ENCODE results near the gene FKRP. TPM values are rescaled to one million over a fixed set of nuclear protein-coding genes. Genes with fewer than 3 reads are reported as not detected.

Gene FKRP
- total RNA-seq, 3 donors from 2014 or later (not counting 1 experiment from before 2014, with no cell fraction given), result 19.1 to 23.3 (median 19.8) TPM

- no peaks in the 10 kb centered on the region for H3K27me3 ChIP-seq (ENCODE audit: control insufficient read depth, insufficient read depth, low read length)
- peaks cover 46 to 78% of the 10 kb centered on the region in 2 donors for H3K4me1 Mint-ChIP-seq
- H3K4me3 Mint-ChIP-seq, result peak overlapping the region; percentile 98
- H3K36me3 ChIP-seq (ENCODE audit: control insufficient read depth, insufficient read depth, low read length), result peaks cover 18% of the 10 kb centered on the region
- H3K9me3 Mint-ChIP-seq, result no peaks in the 10 kb centered on the region
- ATAC-seq (no peak), DNase-seq (no peak)
- H3K27ac ChIP-seq (ENCODE audit: low read length), result peak overlapping the region; percentile 91
- no peaks in the 10 kb centered on the region for H3K27me3 Mint-ChIP-seq (ENCODE audit: low read depth in 2 of 2)
- H3K9me3 ChIP-seq (ENCODE audit: control insufficient read depth, insufficient read depth, low read length), result no peaks in the 10 kb centered on the region
- TF ChIP-seq, protein P1, sequence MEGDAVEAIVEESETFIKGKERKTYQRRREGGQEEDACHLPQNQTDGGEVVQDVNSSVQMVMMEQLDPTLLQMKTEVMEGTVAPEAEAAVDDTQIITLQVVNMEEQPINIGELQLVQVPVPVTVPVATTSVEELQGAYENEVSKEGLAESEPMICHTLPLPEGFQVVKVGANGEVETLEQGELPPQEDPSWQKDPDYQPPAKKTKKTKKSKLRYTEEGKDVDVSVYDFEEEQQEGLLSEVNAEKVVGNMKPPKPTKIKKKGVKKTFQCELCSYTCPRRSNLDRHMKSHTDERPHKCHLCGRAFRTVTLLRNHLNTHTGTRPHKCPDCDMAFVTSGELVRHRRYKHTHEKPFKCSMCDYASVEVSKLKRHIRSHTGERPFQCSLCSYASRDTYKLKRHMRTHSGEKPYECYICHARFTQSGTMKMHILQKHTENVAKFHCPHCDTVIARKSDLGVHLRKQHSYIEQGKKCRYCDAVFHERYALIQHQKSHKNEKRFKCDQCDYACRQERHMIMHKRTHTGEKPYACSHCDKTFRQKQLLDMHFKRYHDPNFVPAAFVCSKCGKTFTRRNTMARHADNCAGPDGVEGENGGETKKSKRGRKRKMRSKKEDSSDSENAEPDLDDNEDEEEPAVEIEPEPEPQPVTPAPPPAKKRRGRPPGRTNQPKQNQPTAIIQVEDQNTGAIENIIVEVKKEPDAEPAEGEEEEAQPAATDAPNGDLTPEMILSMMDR (IDR thresholded peaks at IDR 0.05), result no peak
- peak overlapping the region; percentile 95 to 99 for H3K27ac Mint-ChIP-seq
- H3K36me3 Mint-ChIP-seq, result no peaks in the 10 kb centered on the region
- intact Hi-C loops (cut with micrococcal nuclease), result loop anchor here (1.0 kb wide), 1 partner anchor 55 kb away; the partner anchor contains the start of gene DACT3
- H3K4me3 ChIP-seq (ENCODE audit: low read length), result peak overlapping the region; percentile 93
- WGBS (ENCODE audit: insufficient coverage), result 0% methylated on average over 20 of the region's 20 CpGs
- peaks cover 68% of the 10 kb centered on the region for H3K4me1 ChIP-seq (ENCODE audit: control insufficient read depth, insufficient read depth, low read length)
These were observed 29.2 kb upstream of the FKRP start for GRCh38 chr19:46716672-46717033.

- Mint-ChIP-seq H3K9me3 (no peaks in the 10 kb centered on the region), H3K27me3 (ENCODE audit: low read depth in 2 of 2) (no peaks in the 10 kb centered on the region), H3K27ac (peak within 1 kb of the TSS; percentile 95 to 99), H3K4me3 (peak within 1 kb of the TSS; percentile 98), H3K36me3 (no peaks in the 10 kb centered on the region), H3K4me1 (peaks cover 49 to 81% of the 10 kb centered on the region in 2 donors)
- H3K36me3 ChIP-seq (ENCODE audit: control insufficient read depth, insufficient read depth, low read length), result peaks cover 24% of the 10 kb centered on the region
- intact Hi-C loops (cut with micrococcal nuclease), result loop anchor here (1.0 kb wide), 1 partner anchor 56 kb away; the partner anchor contains the start of gene DACT3
- peaks cover 73% of the 10 kb centered on the region for H3K4me1 ChIP-seq (ENCODE audit: control insufficient read depth, insufficient read depth, low read length)
- under 1% methylated on average over 51 of the region's 52 CpGs for WGBS (ENCODE audit: insufficient coverage)
- peak within 1 kb of the TSS; percentile 93 for H3K4me3 ChIP-seq (ENCODE audit: low read length)
- no peaks in the 10 kb centered on the region for H3K27me3 ChIP-seq (ENCODE audit: control insufficient read depth, insufficient read depth, low read length)
- ATAC-seq (peak; percentile 65 to 84 (median 71)), DNase-seq (peak; percentile 87 to 93)
- no peaks in the 10 kb centered on the region for H3K9me3 ChIP-seq (ENCODE audit: control insufficient read depth, insufficient read depth, low read length)
- peak within 1 kb of the TSS; percentile 91 for H3K27ac ChIP-seq (ENCODE audit: low read length)
- TF ChIP-seq, protein P1 (IDR thresholded peaks at IDR 0.05), result no peak
These were observed 28.7 kb upstream of the FKRP start, which contains the start of gene PRKD2 for GRCh38 chr19:46717034-46717715. PRKD2 (minus strand) TSS chr19:46717114; CDS start chr19:46716370, 744 bp downstream.

GRCh38 chr19:46717716-46718143 is 28.1 kb upstream of the FKRP start:
- Mint-ChIP-seq H3K27me3 (ENCODE audit: low read depth in 2 of 2) (no peaks in the 10 kb centered on the region), H3K4me1 (peaks cover 55 to 81% of the 10 kb centered on the region in 2 donors), H3K36me3 (no peaks in the 10 kb centered on the region), H3K27ac (peak overlapping the region; percentile 95 to 99), H3K9me3 (no peaks in the 10 kb centered on the region), H3K4me3 (peak overlapping the region; percentile 98)
- no peaks in the 10 kb centered on the region for H3K27me3 ChIP-seq (ENCODE audit: control insufficient read depth, insufficient read depth, low read length)
- 4% methylated on average over 6 of the region's 9 CpGs for WGBS (ENCODE audit: insufficient coverage)
- intact Hi-C loops (cut with micrococcal nuclease), result loop anchor here (1.0 kb wide), 1 partner anchor 56 kb away; the partner anchor contains the start of gene DACT3
- H3K36me3 ChIP-seq (ENCODE audit: control insufficient read depth, insufficient read depth, low read length), result peaks cover 25% of the 10 kb centered on the region
- TF ChIP-seq, protein P1 (IDR thresholded peaks at IDR 0.05), result no peak
- H3K4me3 ChIP-seq (ENCODE audit: low read length), result peak overlapping the region; percentile 93
- H3K4me1 ChIP-seq (ENCODE audit: control insufficient read depth, insufficient read depth, low read length), result peaks cover 79% of the 10 kb centered on the region
- peak overlapping the region; percentile 91 for H3K27ac ChIP-seq (ENCODE audit: low read length)
- ATAC-seq (peak; percentile 6 to 18 (median 13)), DNase-seq (no peak)
- H3K9me3 ChIP-seq (ENCODE audit: control insufficient read depth, insufficient read depth, low read length), result no peaks in the 10 kb centered on the region
